Left lung (tissue), 10 donors: ENCODE data around the gene PARP16. TPM values are rescaled to one million over a fixed set of nuclear protein-coding genes. Genes with fewer than 3 reads are reported as not detected.

Source experiments
- ATAC-seq: fragments of 200-7000 bp; cut with Tn5 transposase; one replicate; pipeline ENCODE4 v1.9.1; 2020; ENCODE audit warnings: moderate library complexity
- DNase-seq, 4 donors: peaks; one replicate each; pipeline ENCODE4 v3.0.0-alpha.2; 2013 to 2020
- H3K27ac ChIP-seq, 2 donors: fragments of 200-600 bp; sonication (generic) in 1 of 2; one replicate each; pipeline versions ENCODE4 v1.5.0 to v1.8.0; 2020 to 2021
- H3K27me3 ChIP-seq, 2 donors: fragments of 200-600 bp; sonication (generic) in 1 of 2; one replicate each; pipeline versions ENCODE4 v1.5.0 to v1.8.0; 2020 to 2021
- H3K36me3 ChIP-seq, 2 donors: fragments of 200-600 bp; sonication (generic) in 1 of 2; one replicate each; pipeline versions ENCODE4 v1.5.0 to v1.8.0; 2020 to 2021
- H3K4me1 ChIP-seq, 2 donors: fragments of 200-600 bp; one replicate each; pipeline ENCODE4 v1.8.0; 2021
- H3K4me3 ChIP-seq, 2 donors: fragments of 200-600 bp; sonication (generic) in 1 of 2; one replicate each; pipeline versions ENCODE4 v1.5.0 to v1.8.0; 2020 to 2021; ENCODE audit warnings: mild to moderate bottlenecking in 1 of 2
- H3K9me3 ChIP-seq, 2 donors: fragments of 200-600 bp; sonication (generic) in 1 of 2; one replicate each; pipeline versions ENCODE4 v1.5.0 to v1.8.0; 2020 to 2021
- intact Hi-C, 2 donors: fragments of 100-400 bp; cut with DNase I; formaldehyde crosslinking; loops; one replicate each; pipeline versions ENCODE4 v1.11.2 to v1.14.2; 2022
- polyA plus RNA-seq, 6 donors: library from polyadenylated mRNA; unstranded; fragments of 120-200 nt; gene quantifications; one replicate each; pipeline ENCODE4 v1.2.1, GENCODE V29; 2013; ENCODE audit not compliant: insufficient read length in 6 of 6
- total RNA-seq, 2 donors: library from RNA; stranded (reverse); fragmentation: NEBNext Ultra II Directional; extraction: Animal tissue kit (Norgen Biotek cat#: 25700); gene quantifications; one replicate each; pipeline ENCODE4 v1.2.1, GENCODE V29; 2021
- TF ChIP-seq, protein P1 (sequence below), 2 donors: fragments of 200-600 bp; sonication (generic) in 1 of 2; IDR thresholded peaks; one replicate each; pipeline versions ENCODE4 v1.5.0 to v1.8.0; 2021; ENCODE audit warnings: antibody characterized with exemption in 2 of 2
- donor health status: DM: no; HTN: yes; CAD: no.
- donor health status: DM: no; HTN: no; CAD: no.

The PARP16 gene
- total and polyA plus RNA-seq, 8 donors, result 8.0 to 22.2 (median 20.1) TPM

DNA sequence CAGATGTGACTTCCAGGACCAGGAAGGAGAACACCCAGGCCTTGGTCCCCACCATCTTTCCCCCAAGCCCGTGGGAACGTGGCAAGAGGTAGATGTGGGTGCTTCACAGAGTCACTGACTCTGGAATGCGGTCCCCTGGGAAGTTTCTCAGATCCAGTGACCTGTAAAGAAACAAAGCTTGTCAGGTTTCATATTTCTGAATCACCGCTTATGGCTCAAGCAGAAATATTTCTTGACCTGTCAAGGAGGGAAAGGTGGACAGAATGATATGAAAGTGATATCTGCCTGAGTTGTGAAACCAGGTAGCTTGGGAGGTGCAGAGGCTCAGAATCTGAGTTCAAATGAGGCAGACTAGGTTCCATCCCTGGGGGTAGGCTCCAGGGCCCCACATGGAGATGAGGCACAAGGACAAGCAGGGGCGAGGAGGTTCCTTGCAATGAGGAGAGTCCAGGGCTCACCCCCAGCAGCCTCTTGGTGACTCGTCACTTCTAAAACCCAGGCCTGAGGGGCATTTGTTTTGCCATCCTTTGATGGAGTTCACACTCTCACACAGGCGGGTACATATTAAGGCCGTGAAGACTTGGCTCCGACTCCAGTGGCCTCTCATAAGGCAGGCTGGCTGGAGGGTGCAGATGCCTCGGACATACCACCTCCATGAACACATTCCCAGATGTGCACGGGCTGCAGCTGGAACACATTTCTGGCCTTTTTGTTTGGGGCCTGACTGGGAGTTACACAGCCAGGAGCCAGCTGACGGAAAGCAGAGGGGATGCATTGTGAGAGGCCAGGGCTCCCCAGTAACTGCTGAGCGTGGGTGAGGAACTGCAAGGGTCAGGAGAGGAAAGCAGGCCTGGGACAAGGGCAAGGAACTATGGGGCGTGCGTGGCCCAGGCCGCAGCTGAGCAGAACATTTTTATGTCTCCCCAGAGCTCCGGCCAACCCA lies 76.7 kb downstream of the PARP16 start:
- no peaks in the 10 kb centered on the region for H3K9me3 ChIP-seq
- ATAC-seq, result no peak
- no peaks in the 10 kb centered on the region for H3K27me3 ChIP-seq
- no peak overlapping the region for H3K4me3 ChIP-seq
- peak in 1 of 4 donors; percentile 17 for DNase-seq
- no peak overlapping the region for H3K27ac ChIP-seq
- intact Hi-C loops, result no loop called here
- no peaks in the 10 kb centered on the region for H3K36me3 ChIP-seq
- peaks cover 0 to 9% of the 10 kb centered on the region in 2 donors for H3K4me1 ChIP-seq
- TF ChIP-seq, protein P1, sequence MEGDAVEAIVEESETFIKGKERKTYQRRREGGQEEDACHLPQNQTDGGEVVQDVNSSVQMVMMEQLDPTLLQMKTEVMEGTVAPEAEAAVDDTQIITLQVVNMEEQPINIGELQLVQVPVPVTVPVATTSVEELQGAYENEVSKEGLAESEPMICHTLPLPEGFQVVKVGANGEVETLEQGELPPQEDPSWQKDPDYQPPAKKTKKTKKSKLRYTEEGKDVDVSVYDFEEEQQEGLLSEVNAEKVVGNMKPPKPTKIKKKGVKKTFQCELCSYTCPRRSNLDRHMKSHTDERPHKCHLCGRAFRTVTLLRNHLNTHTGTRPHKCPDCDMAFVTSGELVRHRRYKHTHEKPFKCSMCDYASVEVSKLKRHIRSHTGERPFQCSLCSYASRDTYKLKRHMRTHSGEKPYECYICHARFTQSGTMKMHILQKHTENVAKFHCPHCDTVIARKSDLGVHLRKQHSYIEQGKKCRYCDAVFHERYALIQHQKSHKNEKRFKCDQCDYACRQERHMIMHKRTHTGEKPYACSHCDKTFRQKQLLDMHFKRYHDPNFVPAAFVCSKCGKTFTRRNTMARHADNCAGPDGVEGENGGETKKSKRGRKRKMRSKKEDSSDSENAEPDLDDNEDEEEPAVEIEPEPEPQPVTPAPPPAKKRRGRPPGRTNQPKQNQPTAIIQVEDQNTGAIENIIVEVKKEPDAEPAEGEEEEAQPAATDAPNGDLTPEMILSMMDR (IDR thresholded peaks at IDR 0.05), result no peak

DNA sequence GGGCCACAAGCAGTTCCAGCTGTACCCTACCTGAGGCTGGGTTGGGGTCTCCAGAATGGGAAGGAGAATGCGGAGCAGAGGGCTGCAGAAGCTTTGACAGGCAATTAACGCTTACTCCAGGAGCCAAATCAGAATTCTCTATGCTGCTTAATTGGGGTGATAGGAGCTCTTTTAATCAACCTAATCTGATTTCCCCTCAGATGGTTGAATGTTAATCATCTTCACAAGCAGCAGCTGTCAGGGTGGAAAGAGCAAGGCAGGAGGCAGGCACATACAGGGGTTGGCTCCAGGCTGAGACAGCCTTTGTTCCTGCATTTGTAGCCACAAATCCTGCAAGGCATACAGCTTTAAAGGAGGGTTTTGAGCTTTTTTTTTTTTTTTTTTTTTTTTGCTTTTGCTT lies 78.0 kb downstream of the PARP16 start:
- intact Hi-C loops, result no loop called here

More for the DNA sequence above, 78.0 kb downstream of the PARP16 start:
- H3K4me1 ChIP-seq, result peaks cover 0 to 9% of the 10 kb centered on the region in 2 donors
- H3K27ac ChIP-seq, result no peak overlapping the region
- no peaks in the 10 kb centered on the region for H3K9me3 ChIP-seq
- no peaks in the 10 kb centered on the region for H3K36me3 ChIP-seq
- no peak for ATAC-seq
- no peak overlapping the region for H3K4me3 ChIP-seq
- H3K27me3 ChIP-seq, result no peaks in the 10 kb centered on the region
- TF ChIP-seq, protein P1 (IDR thresholded peaks at IDR 0.05), result no peak
- DNase-seq, result no peak

Other genes starting within 250 kb of the PARP16 start
- 1 to 10 TPM in 1 of 2 donors, under 1 TPM in 1; 0.39 to 2.7 TPM for gene SLC51B, start 241.5 kb downstream of the PARP16 start, total RNA-seq
- gene SLC51B, start 241.5 kb downstream of the PARP16 start, polyA plus RNA-seq, result 10 to 100 TPM; 12.7 to 19.3 (median 14.7) TPM
- 10 to 100 TPM; 23.8 to 24.3 TPM for gene RASL12, start 218.9 kb downstream of the PARP16 start, total RNA-seq
- gene RASL12, start 218.9 kb downstream of the PARP16 start, polyA plus RNA-seq, result 100 to 1,000 TPM in 5 of 6 donors, 10 to 100 TPM in 1; 98.9 to 127 (median 111) TPM
- gene KBTBD13, start 210.1 kb downstream of the PARP16 start, total RNA-seq, result under 1 TPM in 1 of 2 donors, not detected in 1; 0.18 TPM
- 1 to 10 TPM in 2 of 6 donors, under 1 TPM in 4; 0.61 to 1.4 (median 0.79) TPM for gene KBTBD13, start 210.1 kb downstream of the PARP16 start, polyA plus RNA-seq
- gene UBAP1L, start 171.7 kb downstream of the PARP16 start, total RNA-seq, result 1 to 10 TPM; 2.7 to 3.8 TPM
- gene UBAP1L, start 171.7 kb downstream of the PARP16 start, polyA plus RNA-seq, result 10 to 100 TPM in 3 of 6 donors, 1 to 10 TPM in 3; 7.6 to 12.4 (median 10.2) TPM
- gene PDCD7, start 153.1 kb downstream of the PARP16 start, total RNA-seq, result 10 to 100 TPM; 15.8 to 18.8 TPM
- gene PDCD7, start 153.1 kb downstream of the PARP16 start, polyA plus RNA-seq, result 10 to 100 TPM; 32.5 to 35.4 (median 34.7) TPM
- 10 to 100 TPM; 41.0 to 42.7 TPM for gene CLPX, start 101.5 kb downstream of the PARP16 start, total RNA-seq
- 10 to 100 TPM; 62.4 to 80.5 (median 65.5) TPM for gene CLPX, start 101.5 kb downstream of the PARP16 start, polyA plus RNA-seq
- gene CILP, start 75.4 kb downstream of the PARP16 start, total RNA-seq, result 1 to 10 TPM; 1.4 to 8.5 TPM
- 1 to 10 TPM; 1.5 to 2.6 (median 1.6) TPM for gene CILP, start 75.4 kb downstream of the PARP16 start, polyA plus RNA-seq
- not detected for gene RNU5A-1, start 9.2 kb upstream of the PARP16 start, total RNA-seq
- gene RNU5A-1, start 9.2 kb upstream of the PARP16 start, polyA plus RNA-seq, result not detected
- 10 to 100 TPM in 1 of 2 donors, not detected in 1; 26.6 TPM for gene RNU5B-1, start 17.8 kb upstream of the PARP16 start, total RNA-seq
- gene RNU5B-1, start 17.8 kb upstream of the PARP16 start, polyA plus RNA-seq, result not detected
- under 1 TPM in 1 of 2 donors, not detected in 1; 0.20 TPM for gene IGDCC3, start 91.1 kb upstream of the PARP16 start, total RNA-seq
- gene IGDCC3, start 91.1 kb upstream of the PARP16 start, polyA plus RNA-seq, result 10 to 100 TPM in 5 of 6 donors, 1 to 10 TPM in 1; 6.3 to 12.8 (median 12.1) TPM
- gene IGDCC4, start 136.1 kb upstream of the PARP16 start, total RNA-seq, result 1 to 10 TPM; 1.9 to 5.4 TPM
- gene IGDCC4, start 136.1 kb upstream of the PARP16 start, polyA plus RNA-seq, result 10 to 100 TPM; 32.6 to 48.4 (median 38.8) TPM
- 10 to 100 TPM; 31.7 to 35.0 TPM for gene DPP8, start 230.8 kb upstream of the PARP16 start, total RNA-seq
- gene DPP8, start 230.8 kb upstream of the PARP16 start, polyA plus RNA-seq, result 10 to 100 TPM; 30.1 to 33.6 (median 31.7) TPM
- 10 to 100 TPM; 51.1 to 86.4 TPM for gene HACD3, start 243.6 kb upstream of the PARP16 start, total RNA-seq
- 100 to 1,000 TPM; 155 to 191 (median 167) TPM for gene HACD3, start 243.6 kb upstream of the PARP16 start, polyA plus RNA-seq